Activated CD8-positive, alpha-beta T cell treated with anti-CD3 and anti-CD28 coated beads, Interleukin-2, amount 10 ng/mL, durations not matched to agents 7 days and 5 days (primary cell): ENCODE results near the gene MYG1. TPM values are rescaled to one million over a fixed set of nuclear protein-coding genes. Genes with fewer than 3 reads are reported as not detected.

Experiments used
- ATAC-seq: fragments of 150-1000 bp; cut with Tn5 transposase; one replicate; pipeline ENCODE4 v1.10.0; 2021; ENCODE audit warnings: moderate library complexity
- CTCF ChIA-PET: fragments of 350-600 bp; sonication (Branson Sonifier 250); formaldehyde crosslinking; loops from one replicate; lab custom pipeline; 2021; ENCODE audit warnings: antibody characterized with exemption; lab: Charles Lee
- POLR2A ChIA-PET: fragments of 350-600 bp; sonication (Branson Sonifier 250); formaldehyde crosslinking; loops from one replicate; lab custom pipeline; 2021; ENCODE audit warnings: antibody characterized with exemption; lab: Charles Lee
- DNase-seq: peaks from one replicate; pipeline ENCODE4 v3.0.0-alpha.2; 2020
- H3K27ac Mint-ChIP-seq: one replicate; pipeline ENCODE4 v1.8.0; 2021; ENCODE audit warnings: mild to moderate bottlenecking, mixed read lengths
- H3K27me3 Mint-ChIP-seq: one replicate; pipeline ENCODE4 v1.8.0; 2021; ENCODE audit warnings: low read depth, mixed read lengths
- H3K36me3 Mint-ChIP-seq: one replicate; pipeline ENCODE4 v1.8.0; 2021; ENCODE audit warnings: low read depth, mixed read lengths
- H3K4me1 Mint-ChIP-seq: one replicate; pipeline ENCODE4 v1.8.0; 2021; ENCODE audit warnings: low read depth, mixed read lengths
- H3K4me3 Mint-ChIP-seq: one replicate; pipeline ENCODE4 v1.8.0; 2021; ENCODE audit warnings: mild to moderate bottlenecking, mixed read lengths
- H3K9me3 Mint-ChIP-seq: one replicate; pipeline ENCODE4 v1.8.0; 2022; ENCODE audit warnings: mixed read lengths; ENCODE audit not compliant: insufficient read depth
- total RNA-seq, 2 experiments: library from RNA; stranded (reverse); gene quantifications; one replicate each; pipeline ENCODE4 v1.2.3, GENCODE V29; 2021

The MYG1 gene
- total RNA-seq, 2 experiments from 2014 or later: 55.6 to 56.9 TPM

GRCh38 chr12:53338017-53338416, 38.5 kb downstream of the MYG1 start:
- Mint-ChIP-seq H3K4me3 (no peak overlapping the region), H3K9me3 (no peaks in the 10 kb centered on the region), H3K27me3 (peaks cover 58% of the 10 kb centered on the region), H3K27ac (peak overlapping the region; percentile 1), H3K36me3 (no peaks in the 10 kb centered on the region), H3K4me1 (peaks cover 16% of the 10 kb centered on the region)
- no peak for ATAC-seq
- ChIA-PET CTCF (interaction anchor here (0.9 to 1.0 kb wide), 2 partner anchors 15 to 178 kb away, joined by 3 read pairs; no protein-coding TSS in a partner anchor), POLR2A (no interaction called here)
- DNase-seq: no peak

GRCh38 chr12:53338916-53339315, 39.4 kb downstream of the MYG1 start:
- ChIA-PET CTCF (interaction anchor here (0.9 kb wide), 1 partner anchor 179 kb away, joined by 3 read pairs; no protein-coding TSS in a partner anchor), POLR2A (no interaction called here)
- H3K36me3 Mint-ChIP-seq: no peaks in the 10 kb centered on the region
- ATAC-seq (no peak), DNase-seq (no peak)
- H3K27ac Mint-ChIP-seq: no peak overlapping the region
- no peaks in the 10 kb centered on the region for H3K9me3 Mint-ChIP-seq
- peaks cover 52% of the 10 kb centered on the region for H3K27me3 Mint-ChIP-seq
- H3K4me1 Mint-ChIP-seq: peaks cover 20% of the 10 kb centered on the region
- H3K4me3 Mint-ChIP-seq: no peak overlapping the region

GRCh38 chr12:53340398-53340797, 40.9 kb downstream of the MYG1 start:
- Mint-ChIP-seq H3K27ac (no peak overlapping the region), H3K36me3 (no peaks in the 10 kb centered on the region), H3K4me3 (no peak overlapping the region), H3K27me3 (peaks cover 41% of the 10 kb centered on the region), H3K4me1 (peaks cover 32% of the 10 kb centered on the region), H3K9me3 (no peaks in the 10 kb centered on the region)
- ChIA-PET CTCF (interaction anchor here (0.6 to 1.9 kb wide), 4 partner anchors 12 to 83 kb away, joined by 3 to 7 read pairs (median 4); partner anchors contain the start of genes AAAS and AMHR2), POLR2A (interaction anchor here (0.6 kb wide), 1 partner anchor 8 kb away, joined by 3 read pairs; no protein-coding TSS in a partner anchor)
- ATAC-seq (no peak), DNase-seq (no peak)

- peaks cover 14% of the 10 kb centered on the region for H3K27me3 Mint-ChIP-seq
- H3K27ac Mint-ChIP-seq: no peak overlapping the region
- no peak overlapping the region for H3K4me3 Mint-ChIP-seq
- peaks cover 17% of the 10 kb centered on the region for H3K4me1 Mint-ChIP-seq
- DNase-seq (no peak), ATAC-seq (no peak)
- ChIA-PET POLR2A (interaction anchor here (1.6 to 3.3 kb wide), 2 partner anchors 15 to 19 kb away, joined by 5 to 38 read pairs; no protein-coding TSS in a partner anchor), CTCF (interaction anchor here (0.8 to 7.1 kb wide), 6 partner anchors 10 to 277 kb away, joined by 3 to 290 read pairs (median 20); partner anchors contain the start of gene AAAS)
- no peaks in the 10 kb centered on the region for H3K36me3 Mint-ChIP-seq
- H3K9me3 Mint-ChIP-seq: no peaks in the 10 kb centered on the region
Observed at GRCh38 chr12:53343449-53343848, 44.0 kb downstream of the MYG1 start.

- Mint-ChIP-seq H3K4me1 (peaks cover 17% of the 10 kb centered on the region), H3K9me3 (no peaks in the 10 kb centered on the region), H3K4me3 (peak overlapping the region; percentile 42), H3K36me3 (no peaks in the 10 kb centered on the region), H3K27me3 (peaks cover 12% of the 10 kb centered on the region), H3K27ac (peak overlapping the region; percentile 65)
- no peak for DNase-seq
- POLR2A ChIA-PET: interaction anchor here (1.0 to 3.3 kb wide), 5 partner anchors 16 to 97 kb away, joined by 3 to 38 read pairs (median 5); partner anchors contain the start of gene AAAS
- no peak for ATAC-seq
- CTCF ChIA-PET: interaction anchor here (1.1 to 7.1 kb wide), 9 partner anchors 10 to 278 kb away, joined by 3 to 290 read pairs (median 10); partner anchors contain the start of genes AAAS and PFDN5
Observed at GRCh38 chr12:53343969-53344368, 44.5 kb downstream of the MYG1 start.

GRCh38 chr12:53344487-53344823, 45.0 kb downstream of the MYG1 start:
- ChIA-PET POLR2A (interaction anchor here (0.5 to 3.3 kb wide), 8 partner anchors 12 to 96 kb away, joined by 3 to 38 read pairs (median 4); partner anchors contain the start of genes AAAS and SP1), CTCF (interaction anchor here (0.7 to 7.1 kb wide), 35 partner anchors 9 to 278 kb away, joined by 3 to 290 read pairs (median 5); partner anchors contain the start of genes AAAS, AMHR2, CSAD and ESPL1)
- Mint-ChIP-seq H3K4me3 (peak overlapping the region; percentile 42), H3K36me3 (no peaks in the 10 kb centered on the region), H3K4me1 (peaks cover 17% of the 10 kb centered on the region), H3K27me3 (peaks cover 12% of the 10 kb centered on the region), H3K27ac (peak overlapping the region; percentile 65), H3K9me3 (no peaks in the 10 kb centered on the region)
- ATAC-seq (peak; percentile 3), DNase-seq (no peak)

GRCh38 chr12:53344824-53345485, 45.5 kb downstream of the MYG1 start:
- Mint-ChIP-seq H3K36me3 (no peaks in the 10 kb centered on the region), H3K4me1 (peaks cover 17% of the 10 kb centered on the region), H3K27me3 (peaks cover 9% of the 10 kb centered on the region), H3K4me3 (peak overlapping the region; percentile 92), H3K27ac (peak overlapping the region; percentile 91), H3K9me3 (no peaks in the 10 kb centered on the region)
- CTCF ChIA-PET: interaction anchor here (0.7 to 7.1 kb wide), 39 partner anchors 9 to 279 kb away, joined by 3 to 290 read pairs (median 5); partner anchors contain the start of genes AAAS, AMHR2, CSAD and ESPL1
- POLR2A ChIA-PET: interaction anchor here (0.5 to 3.3 kb wide), 11 partner anchors 9 to 243 kb away, joined by 3 to 38 read pairs (median 4); partner anchors contain the start of genes AAAS, SP1 and SP7
- ATAC-seq (peak; percentile 85), DNase-seq (peak; percentile 78)

- no peak overlapping the region for H3K27ac Mint-ChIP-seq
- ChIA-PET POLR2A (interaction anchor here (0.6 to 3.3 kb wide), 9 partner anchors 10 to 243 kb away, joined by 3 to 38 read pairs (median 4); partner anchors contain the start of genes AAAS, SP1 and SP7), CTCF (interaction anchor here (0.8 to 7.1 kb wide), 34 partner anchors 8 to 279 kb away, joined by 3 to 290 read pairs (median 5); partner anchors contain the start of genes AAAS, AMHR2, ESPL1 and MYG1)
- ATAC-seq (peak; percentile 9), DNase-seq (no peak)
- peaks cover 17% of the 10 kb centered on the region for H3K4me1 Mint-ChIP-seq
- no peaks in the 10 kb centered on the region for H3K36me3 Mint-ChIP-seq
- H3K9me3 Mint-ChIP-seq: no peaks in the 10 kb centered on the region
- peak overlapping the region; percentile 92 for H3K4me3 Mint-ChIP-seq
- H3K27me3 Mint-ChIP-seq: peaks cover 7% of the 10 kb centered on the region
Observed at GRCh38 chr12:53345486-53346188, 46.1 kb downstream of the MYG1 start.

GRCh38 chr12:53346491-53346890, 47.0 kb downstream of the MYG1 start:
- ChIA-PET POLR2A (interaction anchor here (1.4 kb wide), 1 partner anchor 11 kb away, joined by 4 read pairs; the partner anchor contains the start of gene SP7), CTCF (interaction anchor here (2.5 to 7.1 kb wide), 4 partner anchors 20 to 186 kb away, joined by 12 to 290 read pairs (median 28); partner anchors contain the start of genes AAAS and NPFF)
- Mint-ChIP-seq H3K4me1 (peaks cover 17% of the 10 kb centered on the region), H3K4me3 (no peak overlapping the region), H3K9me3 (no peaks in the 10 kb centered on the region), H3K36me3 (no peaks in the 10 kb centered on the region), H3K27ac (no peak overlapping the region), H3K27me3 (peaks cover 3% of the 10 kb centered on the region)
- no peak for DNase-seq
- ATAC-seq: no peak

- DNase-seq (no peak), ATAC-seq (no peak)
- POLR2A ChIA-PET: interaction anchor here (0.7 to 1.4 kb wide), 2 partner anchors 7 to 26 kb away, joined by 3 read pairs; partner anchors contain the start of gene AAAS
- peaks cover 24% of the 10 kb centered on the region for H3K4me1 Mint-ChIP-seq
- no peaks in the 10 kb centered on the region for H3K9me3 Mint-ChIP-seq
- no peaks in the 10 kb centered on the region for H3K27me3 Mint-ChIP-seq
- H3K4me3 Mint-ChIP-seq: no peak overlapping the region
- CTCF ChIA-PET: interaction anchor here (0.8 to 7.1 kb wide), 4 partner anchors 10 to 73 kb away, joined by 5 to 290 read pairs (median 8); partner anchors contain the start of gene AAAS
- no peaks in the 10 kb centered on the region for H3K36me3 Mint-ChIP-seq
- H3K27ac Mint-ChIP-seq: no peak overlapping the region
Observed at GRCh38 chr12:53347905-53348304, 48.4 kb downstream of the MYG1 start.
